AG04449 (cell line): ENCODE results near the gene BRD7.

ENCODE experiments used
- CTCF ChIA-PET: fragments of 350-600 bp; formaldehyde crosslinking; extraction: SDS; loops from one replicate; lab custom pipeline; 2021; ENCODE audit warnings: antibody characterized with exemption; lab: Yijun Ruan, JAX
- POLR2A ChIA-PET: fragments of 400-600, 350-600 bp; formaldehyde crosslinking; extraction: SDS; loops from one replicate; lab custom pipeline; 2020; ENCODE audit warnings: antibody characterized with exemption, inconsistent platforms; lab: Yijun Ruan, JAX
- DNase-seq: peaks from one replicate; pipeline ENCODE4 v3.0.0-alpha.2; 2010; ENCODE audit warnings: low read depth, low spot score
- H3K4me3 ChIP-seq: 2 replicates; pipeline ENCODE4 v1.5.1; 2011; ENCODE audit warnings: low read depth, mild to moderate bottlenecking, control low read depth, low read length
- TF ChIP-seq, protein P1 (sequence below): IDR thresholded peaks from one replicate; pipeline ENCODE4 v1.5.1; 2011; ENCODE audit warnings: mild to moderate bottlenecking, moderate library complexity, low read length, control low read depth, inconsistent platforms; ENCODE audit not compliant: insufficient read depth; ENCODE audit errors: missing control alignments

Gene BRD7

DNA sequence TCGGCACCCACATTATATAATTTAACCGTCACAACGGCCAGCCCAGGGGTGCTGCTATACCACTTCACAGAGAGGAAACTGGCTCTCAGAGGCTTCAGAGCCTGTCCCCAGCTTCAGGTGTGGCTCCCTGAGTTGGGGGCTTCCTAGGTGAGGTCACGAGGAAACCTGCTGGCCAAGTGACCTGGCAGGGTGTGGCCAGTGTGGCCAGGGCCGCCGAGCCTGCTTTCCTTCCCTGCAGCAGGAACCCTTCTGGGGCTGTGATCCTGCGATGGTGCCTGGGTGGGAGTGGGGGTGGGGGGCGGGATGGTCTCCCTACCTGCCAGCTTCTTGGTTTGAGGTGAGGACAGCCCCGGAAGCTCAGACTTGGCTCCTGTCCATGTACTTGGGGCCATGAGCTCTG, 62.5 kb downstream of the BRD7 start:
- H3K4me3 ChIP-seq = no peak overlapping the region
- TF ChIP-seq, protein P1, sequence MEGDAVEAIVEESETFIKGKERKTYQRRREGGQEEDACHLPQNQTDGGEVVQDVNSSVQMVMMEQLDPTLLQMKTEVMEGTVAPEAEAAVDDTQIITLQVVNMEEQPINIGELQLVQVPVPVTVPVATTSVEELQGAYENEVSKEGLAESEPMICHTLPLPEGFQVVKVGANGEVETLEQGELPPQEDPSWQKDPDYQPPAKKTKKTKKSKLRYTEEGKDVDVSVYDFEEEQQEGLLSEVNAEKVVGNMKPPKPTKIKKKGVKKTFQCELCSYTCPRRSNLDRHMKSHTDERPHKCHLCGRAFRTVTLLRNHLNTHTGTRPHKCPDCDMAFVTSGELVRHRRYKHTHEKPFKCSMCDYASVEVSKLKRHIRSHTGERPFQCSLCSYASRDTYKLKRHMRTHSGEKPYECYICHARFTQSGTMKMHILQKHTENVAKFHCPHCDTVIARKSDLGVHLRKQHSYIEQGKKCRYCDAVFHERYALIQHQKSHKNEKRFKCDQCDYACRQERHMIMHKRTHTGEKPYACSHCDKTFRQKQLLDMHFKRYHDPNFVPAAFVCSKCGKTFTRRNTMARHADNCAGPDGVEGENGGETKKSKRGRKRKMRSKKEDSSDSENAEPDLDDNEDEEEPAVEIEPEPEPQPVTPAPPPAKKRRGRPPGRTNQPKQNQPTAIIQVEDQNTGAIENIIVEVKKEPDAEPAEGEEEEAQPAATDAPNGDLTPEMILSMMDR = no peak
- ChIA-PET CTCF (interaction anchor here (0.6 to 1.5 kb wide), 2 partner anchors 21 to 24 kb away, joined by 3 read pairs; no protein-coding TSS in a partner anchor), POLR2A (no interaction called here)
- DNase-seq = no peak

DNA sequence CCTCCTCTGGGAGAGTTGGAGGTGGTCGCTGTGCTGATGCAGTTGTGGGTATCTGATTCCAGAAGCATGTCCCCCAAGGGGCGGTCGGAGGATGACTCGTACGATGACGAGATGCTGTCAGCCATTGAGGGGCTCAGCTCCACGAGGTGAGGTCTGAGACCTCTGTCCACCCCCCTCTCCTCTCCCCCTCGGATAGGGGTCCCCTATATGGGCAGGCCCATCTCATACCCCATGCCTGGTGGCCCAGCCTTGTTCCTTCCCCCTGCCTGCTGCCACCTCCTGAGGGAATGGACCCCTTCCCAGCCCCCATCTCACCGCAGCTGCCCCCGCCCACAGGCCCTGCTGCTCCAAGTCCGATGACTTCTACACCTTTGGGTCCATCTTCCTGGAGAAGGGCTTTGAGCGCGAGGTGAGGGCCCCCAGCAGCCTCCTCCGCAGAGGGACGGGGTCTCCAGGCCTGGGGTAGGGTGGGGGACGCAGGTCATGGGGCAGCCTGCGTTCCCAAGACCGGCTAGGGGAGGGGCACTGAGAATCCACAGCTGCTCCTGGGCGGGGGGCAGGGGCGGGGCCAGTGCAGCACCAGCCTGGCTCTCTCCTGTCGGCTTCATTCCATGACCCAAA, 63.2 kb downstream of the BRD7 start:
- DNase-seq = no peak
- POLR2A ChIA-PET = no interaction called here
- H3K4me3 ChIP-seq = no peak overlapping the region
- CTCF ChIA-PET = interaction anchor here (0.6 kb wide), 1 partner anchor 22 kb away, joined by 3 read pairs; no protein-coding TSS in a partner anchor
- TF ChIP-seq, protein P1 = no peak

DNA sequence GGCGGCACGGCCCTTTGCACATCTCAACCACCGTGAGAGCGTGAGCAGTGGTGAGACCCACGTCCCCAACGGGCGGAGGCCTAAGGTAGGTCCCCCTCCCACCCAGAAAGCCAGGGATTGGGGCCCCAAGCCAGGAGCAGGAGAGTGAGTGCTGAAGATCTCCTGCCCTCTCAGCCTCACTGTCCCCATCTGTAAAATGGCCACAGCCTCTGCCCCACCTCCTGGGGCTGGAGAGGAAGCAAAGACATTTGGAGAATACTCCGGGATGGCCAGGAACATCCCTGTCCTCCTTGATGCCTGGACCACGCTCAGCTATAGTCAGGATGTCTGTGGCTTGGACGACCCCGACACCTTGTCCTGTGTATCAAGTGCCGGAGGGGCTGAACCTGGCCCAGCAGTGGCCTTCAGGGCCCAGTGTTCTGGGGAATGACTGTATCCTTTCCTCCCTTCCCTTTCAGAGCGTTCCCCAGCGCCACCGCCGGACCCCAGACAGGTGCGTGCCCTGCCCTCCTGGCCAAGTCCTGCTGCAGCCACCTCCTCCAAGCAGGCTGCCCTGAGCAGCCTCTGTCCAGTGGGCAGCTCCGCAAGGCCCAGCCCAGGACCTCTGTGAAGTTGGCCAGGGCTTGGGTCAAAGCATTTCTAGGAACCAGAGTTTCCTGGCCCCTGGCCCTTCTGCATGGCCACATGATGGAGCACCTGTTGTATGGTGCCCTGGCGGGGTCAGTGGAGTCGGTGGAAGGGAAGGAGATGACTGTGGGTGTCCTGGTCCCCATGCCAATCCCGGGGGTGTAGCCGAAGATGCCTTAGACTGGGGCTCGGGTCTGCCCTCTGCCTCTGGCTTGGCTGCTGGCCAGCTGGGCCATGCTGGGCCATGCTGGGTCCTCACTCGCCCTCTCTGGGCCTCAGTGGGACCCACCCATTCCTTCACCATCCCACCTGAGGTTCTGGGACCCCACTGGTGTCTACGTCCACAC, 64.0 kb downstream of the BRD7 start:
- CTCF ChIA-PET = no interaction called here
- POLR2A ChIA-PET = no interaction called here
- no peak for DNase-seq
- H3K4me3 ChIP-seq = no peak overlapping the region
- TF ChIP-seq, protein P1 = no peak

GRCh38 chr16:50303605-50304466, 65.0 kb downstream of the BRD7 start:
- TF ChIP-seq, protein P1 = no peak
- no peak for DNase-seq
- no peak overlapping the region for H3K4me3 ChIP-seq
- ChIA-PET CTCF (interaction anchor here (1.0 to 1.3 kb wide), 2 partner anchors 9 to 41 kb away, joined by 3 to 4 read pairs; no protein-coding TSS in a partner anchor), POLR2A (no interaction called here)

GRCh38 chr16:50303041-50303604, 65.7 kb downstream of the BRD7 start:
- CTCF ChIA-PET = interaction anchor here (1.0 to 1.5 kb wide), 3 partner anchors 10 to 93 kb away, joined by 3 to 4 read pairs (median 3); no protein-coding TSS in a partner anchor
- no peak overlapping the region for H3K4me3 ChIP-seq
- POLR2A ChIA-PET = no interaction called here
- DNase-seq = no peak
- TF ChIP-seq, protein P1 = no peak
